H9 (cell line): Measurements from ENCODE around the gene NDUFS6. TPM values are rescaled to one million over a fixed set of nuclear protein-coding genes. Genes with fewer than 3 reads are reported as not detected.

ENCODE experiments used
- DNase-seq: peaks from one replicate; pipeline ENCODE4 v3.0.0-alpha.2; 2017
- H2AFZ ChIP-seq: one replicate; pipeline ENCODE4 v1.6.1; 2013; ENCODE audit warnings: mild to moderate bottlenecking, low read length, control low read depth, moderate library complexity
- H2AK5ac ChIP-seq: 2 replicates; pipeline ENCODE4 v1.6.1; 2013; ENCODE audit warnings: low read length, control low read depth, mixed read lengths; ENCODE audit not compliant: insufficient read length
- H2BK120ac ChIP-seq: one replicate; pipeline ENCODE4 v1.6.1; 2013; ENCODE audit warnings: low read depth, mild to moderate bottlenecking, low read length, control low read depth, inconsistent platforms; ENCODE audit not compliant: poor library complexity, severe bottlenecking
- H2BK12ac ChIP-seq: 2 replicates; pipeline ENCODE4 v1.6.1; 2013; ENCODE audit warnings: low read length, control low read depth, mixed read lengths, low read depth; ENCODE audit not compliant: insufficient read length
- H2BK15ac ChIP-seq: 2 replicates; pipeline ENCODE4 v1.6.1; 2013; ENCODE audit warnings: low read depth, low read length, control low read depth
- H2BK20ac ChIP-seq: one replicate; pipeline ENCODE4 v1.6.1; 2013; ENCODE audit warnings: low read depth, mild to moderate bottlenecking, low read length, control low read depth, inconsistent platforms; ENCODE audit not compliant: poor library complexity, severe bottlenecking
- H2BK5ac ChIP-seq: 2 replicates; pipeline ENCODE4 v1.6.1; 2013; ENCODE audit warnings: low read length, control low read depth, mixed read lengths; ENCODE audit not compliant: insufficient read length
- H3K14ac ChIP-seq: 2 replicates; pipeline ENCODE4 v1.6.1; 2013; ENCODE audit warnings: low read length, control low read depth; ENCODE audit not compliant: insufficient read depth
- H3K18ac ChIP-seq: 2 replicates; pipeline ENCODE4 v1.6.1; 2013; ENCODE audit warnings: low read depth, mild to moderate bottlenecking, mixed read lengths, low read length, control low read depth; ENCODE audit not compliant: insufficient read length
- H3K23ac ChIP-seq: 2 replicates; pipeline ENCODE4 v1.6.1; 2013; ENCODE audit warnings: low read length, control low read depth, mixed read lengths, low read depth; ENCODE audit not compliant: insufficient read length
- H3K23me2 ChIP-seq: 2 replicates; pipeline ENCODE4 v1.6.1; 2013; ENCODE audit warnings: low read depth, mild to moderate bottlenecking, mixed read lengths, low read length, control low read depth; ENCODE audit not compliant: insufficient read length, poor library complexity, severe bottlenecking
- H3K27ac ChIP-seq: 2 replicates; pipeline ENCODE4 v1.5.1; 2013; ENCODE audit warnings: low read length, control low read depth, mixed read lengths, low read depth; ENCODE audit not compliant: insufficient read length
- H3K27me3 ChIP-seq: 2 replicates; pipeline ENCODE4 v1.6.1; 2013; ENCODE audit warnings: low read length, control low read depth, inconsistent platforms; ENCODE audit not compliant: insufficient read depth
- H3K4ac ChIP-seq: 2 replicates; pipeline ENCODE4 v1.6.1; 2013; ENCODE audit warnings: low read depth, mild to moderate bottlenecking, control low read depth, inconsistent platforms, low read length, moderate library complexity
- H3K4me1 ChIP-seq: 2 replicates; pipeline ENCODE4 v1.6.1; 2013; ENCODE audit warnings: low read length, control low read depth, inconsistent platforms; ENCODE audit not compliant: insufficient read depth
- H3K4me2 ChIP-seq: 2 replicates; pipeline ENCODE4 v1.6.1; 2013; ENCODE audit warnings: low read length, control low read depth, mixed read lengths; ENCODE audit not compliant: insufficient read length, insufficient read depth
- H3K56ac ChIP-seq: 2 replicates; pipeline ENCODE4 v1.6.1; 2013; ENCODE audit warnings: low read depth, mild to moderate bottlenecking, mixed read lengths, low read length, control low read depth; ENCODE audit not compliant: insufficient read length
- H3K79me1 ChIP-seq: 2 replicates; pipeline ENCODE4 v1.6.1; 2013; ENCODE audit warnings: low read depth, mild to moderate bottlenecking, moderate library complexity, low read length, control low read depth, inconsistent platforms; ENCODE audit not compliant: insufficient read depth, poor library complexity, severe bottlenecking
- H3K79me2 ChIP-seq: 2 replicates; pipeline ENCODE4 v1.6.1; 2013; ENCODE audit warnings: low read length, control low read depth, inconsistent platforms; ENCODE audit not compliant: insufficient read depth
- H3K9ac ChIP-seq: 2 replicates; pipeline ENCODE4 v1.6.1; 2013; ENCODE audit warnings: low read length, control low read depth, mixed read lengths; ENCODE audit not compliant: insufficient read length; ENCODE audit errors: extremely low read depth
- H3K9me3 ChIP-seq: one replicate; pipeline ENCODE4 v1.6.1; 2013; ENCODE audit warnings: low read depth, low read length, inconsistent platforms; ENCODE audit not compliant: control insufficient read depth
- H3T11ph ChIP-seq: one replicate; pipeline ENCODE4 v1.6.1; 2013; ENCODE audit warnings: mild to moderate bottlenecking, low read length, control low read depth, inconsistent platforms
- H4K20me1 ChIP-seq: one replicate; pipeline ENCODE4 v1.6.1; 2013; ENCODE audit not compliant: control insufficient read depth, insufficient read length, insufficient read depth
- H4K5ac ChIP-seq: 2 replicates; pipeline ENCODE4 v1.6.1; 2013; ENCODE audit warnings: low read depth, mild to moderate bottlenecking, mixed read lengths, low read length, control low read depth; ENCODE audit not compliant: insufficient read length
- H4K8ac ChIP-seq: replicated peaks from 2 replicates; pipeline ENCODE4 v1.6.1; 2013; ENCODE audit warnings: low read length, control low read depth, mixed read lengths, low read depth; ENCODE audit not compliant: insufficient read length
- H4K91ac ChIP-seq: 2 replicates; pipeline ENCODE4 v1.6.1; 2013; ENCODE audit warnings: low read depth, mild to moderate bottlenecking, moderate library complexity, mixed read lengths, low read length, control low read depth; ENCODE audit not compliant: insufficient read length
- H3K27ac Mint-ChIP-seq, 3 experiments: 2 replicates in 2 of 3; 3 replicates in 1 of 3; pipeline ENCODE4 v1.8.0; 2020 to 2021; ENCODE audit warnings: mixed read lengths in 3 of 3, mild to moderate bottlenecking in 1 of 3, moderate library complexity in 1 of 3
- H3K27me3 Mint-ChIP-seq: 2 replicates; pipeline ENCODE4 v1.8.0; 2021; ENCODE audit warnings: low read depth, mild to moderate bottlenecking, moderate library complexity, mixed read lengths
- H3K36me3 Mint-ChIP-seq, 3 experiments: 2 replicates in 2 of 3; 3 replicates in 1 of 3; pipeline ENCODE4 v1.8.0; 2020 to 2021; ENCODE audit warnings: low read depth in 3 of 3, mixed read lengths in 3 of 3; ENCODE audit not compliant: insufficient read depth in 1 of 3
- H3K4me1 Mint-ChIP-seq, 2 experiments: 2 replicates each; pipeline ENCODE4 v1.8.0; 2020; ENCODE audit warnings: mixed read lengths in 2 of 2
- H3K4me3 Mint-ChIP-seq, 2 experiments: 2 replicates in 1 of 2; 3 replicates in 1 of 2; pipeline ENCODE4 v1.8.0; 2020 to 2021; ENCODE audit warnings: mild to moderate bottlenecking in 2 of 2, mixed read lengths in 2 of 2, moderate library complexity in 1 of 2
- H3K9me3 Mint-ChIP-seq, 2 experiments: 2 replicates in 1 of 2; 3 replicates in 1 of 2; pipeline ENCODE4 v1.8.0; 2020; ENCODE audit warnings: mild to moderate bottlenecking in 2 of 2, mixed read lengths in 2 of 2, moderate library complexity in 1 of 2
- CTCF ChIP-seq: fragments of 200-600 bp; sonication (generic); conservative IDR thresholded peaks from 3 replicates; pipeline ENCODE4 v1.8.0; 2021; ENCODE audit warnings: antibody characterized with exemption, mild to moderate bottlenecking
- WGBS: extraction: QIAGEN DNeasy Blood & Tissue Kit; methylation state at CpG from one replicate; pipeline ENCODE4 v1.1.7; 2013; ENCODE audit warnings: missing lambda C conversion rate, low lambda C conversion rate, mixed read lengths; ENCODE audit not compliant: insufficient read length; ENCODE audit errors: extremely low coverage; 5-methylcytosine and 5-hydroxymethylcytosine counted together
- total RNA-seq: library from RNA; stranded (reverse); gene quantifications from 2 replicates; pipeline ENCODE4 v1.2.1, GENCODE V29; 2021

The NDUFS6 gene
- total RNA-seq, 1 experiment from 2014 or later: 62.5 TPM

- H3K9me3 Mint-ChIP-seq: no peaks in the 10 kb centered on the region; a peak in 1 of 5 replicates
- no peak overlapping the region for H3K27ac ChIP-seq
These were observed 34.2 kb downstream of the NDUFS6 start for GRCh38 chr5:1835431-1835830.

More at GRCh38 chr5:1835431-1835830, 34.2 kb downstream of the NDUFS6 start:
- Histone ChIP-seq H2AFZ (no peak overlapping the region), H3K79me2 (no peaks in the 10 kb centered on the region), H4K91ac (no peak overlapping the region), H3K23me2 (no peaks in the 10 kb centered on the region), H2BK120ac (no peak overlapping the region), H2BK15ac (no peak overlapping the region), H3K56ac (no peak overlapping the region), H4K5ac (no peak overlapping the region), H3K4me1 (no peaks in the 10 kb centered on the region), H3K9ac (no peak overlapping the region), H3K4ac (no peak overlapping the region), H3K18ac (no peak overlapping the region), H3K9me3 (no peaks in the 10 kb centered on the region), H3K23ac (no peak overlapping the region), H3K79me1 (no peaks in the 10 kb centered on the region), H3K4me2 (no peak overlapping the region), H2BK12ac (no peak overlapping the region), H4K20me1 (no peaks in the 10 kb centered on the region), H2BK5ac (no peak overlapping the region), H3T11ph (no peak overlapping the region), H3K14ac (no peak overlapping the region), H3K27me3 (no peaks in the 10 kb centered on the region), H4K8ac (no peak overlapping the region), H2AK5ac (no peak overlapping the region), H2BK20ac (no peak overlapping the region)
- Mint-ChIP-seq H3K4me3 (no peak overlapping the region), H3K27me3 (peaks cover 22% of the 10 kb centered on the region), H3K4me1 (peaks cover 27 to 52% of the 10 kb centered on the region in 2 experiments), H3K36me3 (no peaks in the 10 kb centered on the region), H3K27ac (no peak overlapping the region)
- TF ChIP-seq CTCF: no peak
- DNase-seq: no peak
- whole genome bisulfite sequencing: no CpG with 5 or more reads among the region's 13 CpGs
